GM12878 (cell line): Measurements from ENCODE around the gene TXNDC12. TPM values are rescaled to one million over a fixed set of nuclear protein-coding genes. Genes with fewer than 3 reads are reported as not detected.
"Not testable (repeated sequence)": the region's sequence is repeated elsewhere in the genome, so short reads cannot be mapped to it uniquely, and the experiment has no call there.

Experiments used
- ATAC-seq: fragments of 200-7000 bp; cut with Tn5 transposase; 3 replicates; pipeline ENCODE4 v1.9.1; 2020; ENCODE audit warnings: mild to moderate bottlenecking, moderate library complexity
- BruUV-seq: library from RNA; stranded (reverse); fragments of 400-500 nt; replicated peaks from 2 replicates; lab custom pipeline; 2021; lab: Mats Ljungman, UMichigan
- CTCF ChIA-PET: fragments of 300-600 bp; sonication (Branson Sonifier 250); formaldehyde crosslinking; extraction: SDS; loops from one replicate; lab custom pipeline; 2021; ENCODE audit warnings: inconsistent platforms; lab: Yijun Ruan, JAX
- POLR2A ChIA-PET: fragments of 350-600 bp; formaldehyde crosslinking; extraction: SDS; loops from one replicate; lab custom pipeline; 2021; ENCODE audit warnings: inconsistent platforms; lab: Charles Lee
- RAD21 ChIA-PET: fragments of 300-600 bp; sonication (Branson Sonifier 250); formaldehyde crosslinking; loops from one replicate; lab custom pipeline; 2023; ENCODE audit warnings: antibody characterized with exemption; ENCODE audit not compliant: unreplicated experiment; lab: Charles Lee
- SMC1A ChIA-PET: fragments of 300-600 bp; sonication (Branson Sonifier 250); formaldehyde crosslinking; loops from one replicate; lab custom pipeline; 2023; ENCODE audit not compliant: unreplicated experiment, uncharacterized antibody; lab: Charles Lee
- DNase-seq: peaks from one replicate; pipeline ENCODE4 v3.0.0-alpha.2; 2011; ENCODE audit warnings: low read depth, low spot score
- FAIRE-seq: peaks from 3 replicates; lab custom pipeline; 2011; peaks lifted over from hg19 to GRCh38; lab: Jason Lieb, UNC
- H2AFZ ChIP-seq: 2 replicates; pipeline ENCODE4 v1.6.0; 2011; ENCODE audit warnings: low read depth, low read length, control low read depth; ENCODE audit not compliant: control insufficient read depth
- H3K27ac ChIP-seq: 2 replicates; pipeline ENCODE4 v1.5.1; 2011; ENCODE audit warnings: control low read depth; ENCODE audit not compliant: control insufficient read depth, insufficient read depth
- H3K27me3 ChIP-seq, 2 experiments: replicated peaks in 1 of 2; 2 replicates each; pipeline versions ENCODE4 v1.6.0 to v1.6.1; 2011; ENCODE audit warnings: low read length in 1 of 2; ENCODE audit not compliant: control insufficient read depth in 2 of 2, insufficient read depth in 2 of 2
- H3K36me3 ChIP-seq, 2 experiments: 2 replicates each; pipeline ENCODE4 v1.5.1; 2011; ENCODE audit warnings: low read length in 1 of 2; ENCODE audit not compliant: control insufficient read depth in 2 of 2, insufficient read depth in 2 of 2
- H3K4me1 ChIP-seq: 2 replicates; pipeline ENCODE4 v1.6.1; 2011; ENCODE audit warnings: mild to moderate bottlenecking, low read length, moderate library complexity, mixed read lengths; ENCODE audit not compliant: control insufficient read depth, insufficient read depth
- H3K4me2 ChIP-seq: 2 replicates; pipeline ENCODE4 v1.6.0; 2011; ENCODE audit warnings: control low read depth; ENCODE audit not compliant: control insufficient read depth, insufficient read depth
- H3K4me3 ChIP-seq: fragments of 200-600 bp; sonication (generic); 2 replicates; pipeline ENCODE4 v1.5.1; 2016
- H3K79me2 ChIP-seq: 2 replicates; pipeline ENCODE4 v1.6.0; 2011; ENCODE audit warnings: low read length; ENCODE audit not compliant: control insufficient read depth, insufficient read depth
- H3K9ac ChIP-seq: 2 replicates; pipeline ENCODE4 v1.8.0; 2011; ENCODE audit warnings: low read length, control low read depth, mixed read lengths; ENCODE audit not compliant: control insufficient read depth, insufficient read depth
- H3K9me3 ChIP-seq: replicated peaks from 3 replicates; pipeline ENCODE4 v1.5.1; 2011; ENCODE audit warnings: mild to moderate bottlenecking, low read length; ENCODE audit not compliant: control insufficient read depth, insufficient read depth
- H4K20me1 ChIP-seq: 2 replicates; pipeline ENCODE4 v1.6.0; 2011; ENCODE audit not compliant: control insufficient read depth, insufficient read depth
- FOXM1 ChIP-seq: IDR thresholded peaks from 2 replicates; pipeline ENCODE4 v1.6.1; 2012; ENCODE audit warnings: low read depth, mild to moderate bottlenecking, inconsistent platforms, low read length, moderate library complexity
- WGBS: methylation state at CpG from one replicate; pipeline ENCODE4 v1.1.6; 2016; ENCODE audit warnings: low lambda C conversion rate; ENCODE audit not compliant: insufficient replicate concordance, insufficient coverage; ENCODE audit errors: missing lambda C conversion rate; 5-methylcytosine and 5-hydroxymethylcytosine counted together
- in situ Hi-C: fragments of 300-500 bp; cut with MboI; formaldehyde crosslinking; loops from 9 replicates; pipeline ENCODE4 v1.14.3; 2018; ENCODE audit warnings: mixed read lengths
- intact Hi-C: fragments of 100-400 bp; cut with micrococcal nuclease; formaldehyde crosslinking; loops from one replicate; pipeline ENCODE4 v1.14.2; 2022; ENCODE audit not compliant: unreplicated experiment
- polyA plus RNA-seq, 11 experiments: library from polyadenylated mRNA; depleted of rRNA in 4 of 11; unstranded in 6 of 11; stranded (reverse) in 5 of 11; fragments of >200 nt; fragmentation: Nextera tagmentation in 4 of 11; fragmentation: Illumina TruSeq in 1 of 11; extraction: Ambion mirVana in 4 of 11; extraction: Trizol in 1 of 11; gene quantifications; 1 replicate in 1 of 11; 2 replicates in 10 of 11; pipeline versions ENCODE4 v1.2.1 to v1.2.3, GENCODE V29; 2011 to 2016; ENCODE audit warnings: inconsistent platforms in 2 of 11, missing spikeins in 2 of 11, low read depth in 1 of 11
- total RNA-seq, 4 experiments: library from RNA; depleted of rRNA in 3 of 4; stranded (reverse); fragments of >200 nt in 3 of 4; fragmentation: Illumina TruSeq in 1 of 4; extraction: Trizol in 1 of 4; gene quantifications; 2 replicates each; pipeline versions ENCODE4 v1.2.1 to v1.2.3, GENCODE V29; 2013 to 2021
- TF ChIP-seq, protein P1 (sequence below): fragments of 150-350 bp; IDR thresholded peaks from 2 replicates; pipeline ENCODE4 v1.6.1; 2016; ENCODE audit warnings: low read depth, low read length

The TXNDC12 gene
- total and polyA plus RNA-seq, 10 of the 15 experiments (the other 5 are each of a cell fraction or from before 2014, with no cell fraction given) = 6.7 to 41.7 (median 17.7) TPM

DNA sequence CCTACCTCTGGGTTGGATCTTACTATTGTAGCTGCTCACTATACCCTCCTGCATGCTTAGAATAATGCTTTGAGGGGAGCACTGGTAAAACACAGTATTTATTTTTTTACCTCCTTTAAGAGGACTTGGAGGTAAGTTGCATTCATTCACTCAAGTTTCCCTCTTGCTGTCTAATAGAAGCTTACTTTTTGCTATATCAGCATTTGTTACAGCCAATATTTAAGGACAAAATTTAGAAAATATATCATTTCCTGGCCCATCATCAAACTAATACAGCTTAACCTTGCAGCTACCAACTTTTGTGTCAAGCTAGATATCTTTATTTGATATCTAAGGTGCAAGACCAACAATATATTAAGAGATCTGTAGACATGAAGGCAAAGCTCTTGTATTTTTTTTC, 32.9 kb upstream of the TXNDC12 start:
- H3K9me3 ChIP-seq, DNase-seq, H3K36me3 ChIP-seq, ATAC-seq, H3K9ac ChIP-seq, H4K20me1 ChIP-seq, RAD21 ChIA-PET, H3K4me2 ChIP-seq, H3K79me2 ChIP-seq, H2AFZ ChIP-seq, H3K4me1 ChIP-seq, FAIRE-seq, H3K4me3 ChIP-seq, BruUV-seq, POLR2A ChIA-PET, intact Hi-C loops, in situ Hi-C loops, H3K27ac ChIP-seq, H3K27me3 ChIP-seq: not testable (repeated sequence)
- SMC1A ChIA-PET = interaction anchor here (1.2 kb wide), 1 partner anchor 15 kb away, joined by 3 read pairs; no protein-coding TSS in a partner anchor
- CTCF ChIA-PET = interaction anchor here (0.6 kb wide), 1 partner anchor 1887 kb away, joined by 3 read pairs; no protein-coding TSS in a partner anchor

GRCh38 chr1:52080014-52080415, 25.0 kb upstream of the TXNDC12 start:
- DNase-seq = no peak
- ChIA-PET RAD21 (interaction anchor here (0.7 kb wide), 1 partner anchor 55 kb away, joined by 3 read pairs; no protein-coding TSS in a partner anchor), CTCF (interaction anchor here (1.0 kb wide), 1 partner anchor 19 kb away, joined by 3 read pairs; no protein-coding TSS in a partner anchor), POLR2A (interaction anchor here (0.6 to 1.1 kb wide), 4 partner anchors 9 to 48 kb away, joined by 3 to 7 read pairs (median 4); no protein-coding TSS in a partner anchor), SMC1A (interaction anchor here (0.6 to 1.0 kb wide), 3 partner anchors 17 to 370 kb away, joined by 3 read pairs; no protein-coding TSS in a partner anchor)
- no peaks in the 10 kb centered on the region for H3K79me2 ChIP-seq
- peaks cover 0 to 3% of the 10 kb centered on the region in 2 experiments; a peak in 3 of 4 replicates for H3K36me3 ChIP-seq
- no peaks in the 10 kb centered on the region for H3K27me3 ChIP-seq
- no peak overlapping the region for H3K27ac ChIP-seq
- FAIRE-seq = no peak
- H3K4me1 ChIP-seq = no peaks in the 10 kb centered on the region
- H3K9ac ChIP-seq = no peak overlapping the region
- H3K4me2 ChIP-seq = no peak overlapping the region
- in situ Hi-C loops (no loop called here), intact Hi-C loops (no loop called here)
- 99% methylated on average over 3 of the region's 3 CpGs for WGBS
- no TSS peak for BruUV-seq
- no peak overlapping the region for H2AFZ ChIP-seq
- TF ChIP-seq FOXM1 = no peak
- TF ChIP-seq, protein P1, sequence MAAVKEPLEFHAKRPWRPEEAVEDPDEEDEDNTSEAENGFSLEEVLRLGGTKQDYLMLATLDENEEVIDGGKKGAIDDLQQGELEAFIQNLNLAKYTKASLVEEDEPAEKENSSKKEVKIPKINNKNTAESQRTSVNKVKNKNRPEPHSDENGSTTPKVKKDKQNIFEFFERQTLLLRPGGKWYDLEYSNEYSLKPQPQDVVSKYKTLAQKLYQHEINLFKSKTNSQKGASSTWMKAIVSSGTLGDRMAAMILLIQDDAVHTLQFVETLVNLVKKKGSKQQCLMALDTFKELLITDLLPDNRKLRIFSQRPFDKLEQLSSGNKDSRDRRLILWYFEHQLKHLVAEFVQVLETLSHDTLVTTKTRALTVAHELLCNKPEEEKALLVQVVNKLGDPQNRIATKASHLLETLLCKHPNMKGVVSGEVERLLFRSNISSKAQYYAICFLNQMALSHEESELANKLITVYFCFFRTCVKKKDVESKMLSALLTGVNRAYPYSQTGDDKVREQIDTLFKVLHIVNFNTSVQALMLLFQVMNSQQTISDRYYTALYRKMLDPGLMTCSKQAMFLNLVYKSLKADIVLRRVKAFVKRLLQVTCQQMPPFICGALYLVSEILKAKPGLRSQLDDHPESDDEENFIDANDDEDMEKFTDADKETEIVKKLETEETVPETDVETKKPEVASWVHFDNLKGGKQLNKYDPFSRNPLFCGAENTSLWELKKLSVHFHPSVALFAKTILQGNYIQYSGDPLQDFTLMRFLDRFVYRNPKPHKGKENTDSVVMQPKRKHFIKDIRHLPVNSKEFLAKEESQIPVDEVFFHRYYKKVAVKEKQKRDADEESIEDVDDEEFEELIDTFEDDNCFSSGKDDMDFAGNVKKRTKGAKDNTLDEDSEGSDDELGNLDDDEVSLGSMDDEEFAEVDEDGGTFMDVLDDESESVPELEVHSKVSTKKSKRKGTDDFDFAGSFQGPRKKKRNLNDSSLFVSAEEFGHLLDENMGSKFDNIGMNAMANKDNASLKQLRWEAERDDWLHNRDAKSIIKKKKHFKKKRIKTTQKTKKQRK = no peak
- no peaks in the 10 kb centered on the region for H3K9me3 ChIP-seq
- no peak for ATAC-seq
- H3K4me3 ChIP-seq = no peak overlapping the region
- no peaks in the 10 kb centered on the region for H4K20me1 ChIP-seq

- ChIA-PET POLR2A (interaction anchor here (1.0 kb wide), 1 partner anchor 12 kb away, joined by 3 read pairs; no protein-coding TSS in a partner anchor), CTCF (interaction anchor here (1.6 kb wide), 1 partner anchor 9 kb away, joined by 3 read pairs; no protein-coding TSS in a partner anchor)
- H3K4me1 ChIP-seq, H3K27me3 ChIP-seq, ATAC-seq, SMC1A ChIA-PET, in situ Hi-C loops, H3K4me2 ChIP-seq, FAIRE-seq, H3K79me2 ChIP-seq, DNase-seq, H3K9me3 ChIP-seq, intact Hi-C loops, RAD21 ChIA-PET, H3K4me3 ChIP-seq, H3K9ac ChIP-seq, H3K36me3 ChIP-seq, H3K27ac ChIP-seq, BruUV-seq, H4K20me1 ChIP-seq, H2AFZ ChIP-seq: not testable (repeated sequence)
- WGBS = 96% methylated on average over 5 of the region's 6 CpGs
Measured at GRCh38 chr1:52077277-52077676, 22.3 kb upstream of the TXNDC12 start.
